Astrocyte (in vitro differentiated cells and primary cell): ENCODE measurements around the gene ACKR3. TPM values are rescaled to one million over a fixed set of nuclear protein-coding genes. Genes with fewer than 3 reads are reported as not detected.
A peak's percentile ranks its signal among the peaks of the same experiment; 100 is the strongest.

Experiments used
- DNase-seq: peaks from one replicate; pipeline ENCODE4 v3.0.0-alpha.2; 2010; ENCODE audit warnings: low read depth
- FAIRE-seq: peaks from 2 replicates; lab custom pipeline; 2011; peaks lifted over from hg19 to GRCh38; lab: Jason Lieb, UNC
- H2AFZ ChIP-seq: 2 replicates; pipeline ENCODE4 v1.6.0; 2012; ENCODE audit warnings: low read depth, low read length, inconsistent platforms
- H3K27ac ChIP-seq: 2 replicates; pipeline ENCODE4 v1.5.1; 2011; ENCODE audit warnings: low read depth, low read length, inconsistent platforms
- H3K27me3 ChIP-seq: 2 replicates; pipeline ENCODE4 v1.6.0; 2011; ENCODE audit warnings: low read length, inconsistent platforms; ENCODE audit not compliant: insufficient read depth
- H3K36me3 ChIP-seq: 2 replicates; pipeline ENCODE4 v1.5.1; 2011; ENCODE audit warnings: low read length, inconsistent platforms; ENCODE audit not compliant: insufficient read depth
- H3K4me1 ChIP-seq: 2 replicates; pipeline ENCODE4 v1.5.1; 2011; ENCODE audit warnings: low read length, inconsistent platforms; ENCODE audit not compliant: insufficient read depth
- H3K4me2 ChIP-seq: 2 replicates; pipeline ENCODE4 v1.6.0; 2012; ENCODE audit warnings: low read length, inconsistent platforms
- H3K4me3 ChIP-seq: 2 replicates; pipeline ENCODE4 v1.5.1; 2011; ENCODE audit warnings: low read depth, mild to moderate bottlenecking, low read length, inconsistent platforms; ENCODE audit not compliant: insufficient read depth
- H3K79me2 ChIP-seq: 2 replicates; pipeline ENCODE4 v1.6.0; 2012; ENCODE audit warnings: mild to moderate bottlenecking, low read length, inconsistent platforms; ENCODE audit not compliant: insufficient read depth
- H3K9ac ChIP-seq: 2 replicates; pipeline ENCODE4 v1.6.0; 2012; ENCODE audit warnings: mild to moderate bottlenecking, low read length, inconsistent platforms
- H3K9me3 ChIP-seq: 2 replicates; pipeline ENCODE4 v1.5.1; 2012; ENCODE audit warnings: low read depth, mild to moderate bottlenecking, low read length, inconsistent platforms; ENCODE audit not compliant: insufficient read depth
- H4K20me1 ChIP-seq: 2 replicates; pipeline ENCODE4 v1.6.0; 2012; ENCODE audit warnings: low read length, inconsistent platforms; ENCODE audit not compliant: insufficient read depth
- H3K27ac Mint-ChIP-seq: one replicate; pipeline ENCODE4 v1.8.0; 2021; ENCODE audit warnings: mild to moderate bottlenecking, mixed read lengths; ENCODE audit not compliant: unreplicated experiment
- H3K27me3 Mint-ChIP-seq: one replicate; pipeline ENCODE4 v1.8.0; 2021; ENCODE audit warnings: low read depth, mixed read lengths; ENCODE audit not compliant: unreplicated experiment
- H3K36me3 Mint-ChIP-seq: one replicate; pipeline ENCODE4 v1.8.0; 2021; ENCODE audit warnings: low read depth, mixed read lengths; ENCODE audit not compliant: unreplicated experiment
- H3K4me1 Mint-ChIP-seq: one replicate; pipeline ENCODE4 v1.8.0; 2021; ENCODE audit warnings: low read depth, mixed read lengths; ENCODE audit not compliant: unreplicated experiment
- H3K4me3 Mint-ChIP-seq: one replicate; pipeline ENCODE4 v1.8.0; 2021; ENCODE audit warnings: mild to moderate bottlenecking, moderate library complexity, mixed read lengths; ENCODE audit not compliant: unreplicated experiment
- H3K9me3 Mint-ChIP-seq: one replicate; pipeline ENCODE4 v1.8.0; 2021; ENCODE audit warnings: mild to moderate bottlenecking, mixed read lengths; ENCODE audit not compliant: unreplicated experiment
- CTCF ChIP-seq: IDR thresholded peaks from 2 replicates; pipeline ENCODE4 v1.5.1; 2011; ENCODE audit warnings: low read depth, mild to moderate bottlenecking, inconsistent platforms, low read length, moderate library complexity; ENCODE audit not compliant: insufficient read depth
- EZH2 ChIP-seq: IDR thresholded peaks from 2 replicates; pipeline ENCODE4 v1.6.1; 2012; ENCODE audit warnings: mild to moderate bottlenecking, low read length, inconsistent platforms; ENCODE audit not compliant: insufficient read depth
- total RNA-seq: library from RNA; stranded (reverse); gene quantifications from 2 replicates; pipeline ENCODE4 v1.2.1, GENCODE V29; 2021

ACKR3 gene
- total RNA-seq, 1 donor from 2014 or later: 72.7 TPM

GRCh38 chr2:236576953-236577352 is 7.3 kb downstream of the ACKR3 start:
- Histone ChIP-seq H3K9ac (no peak overlapping the region), H4K20me1 (peaks cover 33% of the 10 kb centered on the region), H2AFZ (no peak overlapping the region), H3K27ac (no peak overlapping the region), H3K27me3 (peaks cover 1% of the 10 kb centered on the region), H3K4me3 (no peak overlapping the region), H3K36me3 (no peaks in the 10 kb centered on the region), H3K4me1 (no peaks in the 10 kb centered on the region), H3K4me2 (no peak overlapping the region), H3K9me3 (no peaks in the 10 kb centered on the region), H3K79me2 (peaks cover 79% of the 10 kb centered on the region)
- Mint-ChIP-seq H3K27me3 (peaks cover 2% of the 10 kb centered on the region), H3K4me3 (no peak overlapping the region), H3K27ac (peak overlapping the region; percentile 15), H3K9me3 (peaks cover 5% of the 10 kb centered on the region), H3K36me3 (peaks cover 53% of the 10 kb centered on the region), H3K4me1 (peaks cover 45% of the 10 kb centered on the region)
- TF ChIP-seq CTCF: no peak
- no peak for TF ChIP-seq EZH2
- DNase-seq (no peak), FAIRE-seq (no peak)

- peaks cover 2% of the 10 kb centered on the region for H3K27me3 Mint-ChIP-seq
- peaks cover 39% of the 10 kb centered on the region for H3K4me1 Mint-ChIP-seq
Observed at GRCh38 chr2:236577481-236578410, 8.1 kb downstream of the ACKR3 start.

More at GRCh38 chr2:236577481-236578410, 8.1 kb downstream of the ACKR3 start:
- Histone ChIP-seq H3K4me2 (no peak overlapping the region), H3K4me1 (no peaks in the 10 kb centered on the region), H3K27ac (no peak overlapping the region), H3K9me3 (no peaks in the 10 kb centered on the region), H3K36me3 (no peaks in the 10 kb centered on the region), H3K27me3 (peaks cover 2% of the 10 kb centered on the region), H3K9ac (no peak overlapping the region), H3K4me3 (no peak overlapping the region), H2AFZ (no peak overlapping the region), H3K79me2 (peaks cover 71% of the 10 kb centered on the region), H4K20me1 (peaks cover 33% of the 10 kb centered on the region)
- H3K4me3 Mint-ChIP-seq: peak overlapping the region; percentile 42
- peak overlapping the region; percentile 15 for H3K27ac Mint-ChIP-seq
- peaks cover 57% of the 10 kb centered on the region for H3K36me3 Mint-ChIP-seq
- H3K9me3 Mint-ChIP-seq: peaks cover 5% of the 10 kb centered on the region
- DNase-seq (no peak), FAIRE-seq (no peak)
- no peak for TF ChIP-seq CTCF
- no peak for TF ChIP-seq EZH2
